GM19043 (cell line): Measurements from ENCODE around the gene TNNT2.

Source experiments
- ATAC-seq: cut with Tn5 transposase; IDR thresholded peaks from one replicate; pipeline ENCODE4 v1.9.1; 2021; ENCODE audit warnings: low read depth; ENCODE audit not compliant: unreplicated experiment

The TNNT2 gene

DNA sequence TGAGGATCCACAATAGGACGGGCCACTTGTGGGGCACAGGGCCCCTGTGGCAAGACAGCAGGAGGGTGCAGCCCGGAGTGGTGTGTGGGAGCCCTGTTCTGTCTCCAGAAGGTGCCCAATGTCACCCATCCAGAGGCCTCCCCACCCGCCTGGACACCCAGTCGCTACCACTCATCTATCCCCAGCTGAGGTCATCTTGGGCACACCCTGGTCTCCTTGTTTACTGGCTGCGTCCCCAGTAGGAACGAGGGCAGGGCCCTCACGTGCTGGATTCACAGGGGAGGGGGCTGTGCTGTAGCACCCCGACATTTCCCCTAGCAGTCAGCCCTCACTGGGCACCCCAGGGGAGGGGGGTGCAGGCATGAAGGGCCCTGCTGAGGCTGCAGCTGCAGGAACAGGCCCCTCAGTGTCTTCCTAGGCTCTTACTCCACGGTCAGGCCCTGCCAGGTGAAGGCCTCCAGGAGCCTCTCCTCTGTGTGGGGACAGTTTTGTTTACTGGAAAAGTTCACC lies 2.3 kb upstream of the TNNT2 start:
- no peak for ATAC-seq

DNA sequence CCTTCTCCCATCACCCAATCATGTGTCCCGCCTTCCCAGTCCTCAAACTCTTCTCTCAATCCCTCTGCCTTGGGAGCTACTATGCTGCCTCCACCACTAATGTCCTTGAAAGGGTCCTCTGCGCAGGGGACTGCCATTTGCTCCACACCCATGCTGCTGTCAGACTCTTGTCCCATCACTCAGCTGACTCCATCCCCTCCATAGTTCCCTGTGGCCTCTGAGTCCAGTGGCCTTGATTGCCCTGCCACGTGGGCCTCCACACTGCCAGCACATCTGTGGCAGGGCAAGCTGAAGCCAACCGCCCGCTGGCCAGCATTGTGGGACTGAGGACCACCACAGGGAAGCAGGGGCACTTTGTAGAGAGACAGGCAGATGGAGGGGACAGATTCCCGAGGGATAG lies 1.3 kb upstream of the TNNT2 start:
- ATAC-seq = no peak

DNA sequence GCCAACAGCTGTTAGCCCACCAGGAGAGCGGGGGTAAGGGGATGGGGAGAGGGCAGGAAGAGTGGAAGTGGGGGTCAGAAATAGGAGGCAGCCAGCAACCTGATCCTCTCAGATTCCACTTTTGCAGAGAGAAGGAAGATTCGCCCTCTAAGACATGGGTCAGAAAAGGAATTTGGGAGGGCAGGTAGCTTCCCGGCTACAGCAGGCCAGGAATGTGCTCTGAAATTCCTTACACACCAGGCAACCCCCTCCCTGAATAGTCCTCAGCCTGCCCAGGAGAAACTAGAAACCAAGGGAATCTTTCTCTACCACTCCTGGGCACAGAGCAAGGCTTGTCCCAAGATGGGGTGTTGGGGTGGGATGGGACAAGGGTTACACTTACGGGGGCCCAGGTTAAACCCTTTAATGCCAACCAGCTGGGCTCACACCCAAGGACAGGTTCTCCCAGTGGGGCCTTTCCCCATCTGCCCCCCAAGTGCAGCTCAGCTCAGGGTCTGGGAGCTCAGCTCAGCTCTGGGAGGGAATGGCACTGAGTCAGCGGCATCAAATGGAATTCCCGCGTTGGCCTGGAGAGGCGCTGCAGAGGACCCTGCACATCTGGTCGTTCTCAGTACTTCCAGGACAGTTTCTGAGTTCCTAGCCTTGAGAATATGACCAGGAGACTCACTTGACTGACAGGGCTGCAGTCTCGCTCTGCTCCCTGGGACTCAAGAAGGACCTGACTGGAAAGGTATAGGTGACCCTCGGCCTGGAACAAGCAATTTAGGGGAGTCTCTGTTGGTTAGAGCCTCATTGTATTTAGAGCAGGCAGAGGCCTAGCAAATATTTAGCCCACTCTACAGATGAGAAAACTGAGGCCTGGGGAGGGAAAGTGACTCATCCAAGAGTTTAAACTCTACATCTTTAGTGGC lies 761 bp downstream of the TNNT2 start:
- no peak for ATAC-seq

DNA sequence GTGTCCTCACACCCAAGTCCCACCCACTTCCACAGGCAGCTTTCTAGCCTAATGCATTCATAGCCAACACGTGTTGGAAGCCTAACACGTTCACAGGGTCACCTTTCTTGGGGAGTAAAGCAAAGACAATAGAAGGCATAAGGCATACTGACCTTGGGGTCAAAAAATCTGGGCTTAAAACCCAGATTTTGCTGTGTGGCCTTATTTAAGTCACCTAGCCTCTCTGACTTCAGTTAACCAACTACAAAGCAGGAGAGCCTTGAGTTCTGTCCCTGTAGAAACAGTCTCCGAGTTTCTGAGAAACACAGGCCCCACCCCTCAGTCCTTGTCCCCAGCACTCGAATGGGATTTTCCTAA lies 1.4 kb downstream of the TNNT2 start:
- no peak for ATAC-seq

DNA sequence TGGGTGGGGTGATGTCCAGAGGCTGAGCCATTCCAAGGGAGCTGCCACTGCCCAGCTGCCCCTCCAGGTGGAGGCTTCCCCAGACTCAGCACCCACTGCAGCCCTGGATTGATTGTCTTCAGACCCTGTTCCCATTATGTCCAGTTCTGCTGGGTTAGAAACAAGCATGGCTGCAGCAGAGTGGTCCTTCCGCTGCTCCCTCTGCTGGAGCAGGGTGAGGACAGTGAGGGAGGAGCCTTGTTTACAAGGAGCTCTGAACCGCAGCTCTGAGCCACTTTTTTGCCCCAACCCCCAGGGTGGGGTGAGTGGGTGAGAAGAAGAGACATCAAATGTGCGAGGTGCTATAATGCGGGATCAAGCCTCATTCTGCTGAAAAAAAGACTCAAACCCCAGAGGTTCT lies 2.3 kb downstream of the TNNT2 start:
- no peak for ATAC-seq

DNA sequence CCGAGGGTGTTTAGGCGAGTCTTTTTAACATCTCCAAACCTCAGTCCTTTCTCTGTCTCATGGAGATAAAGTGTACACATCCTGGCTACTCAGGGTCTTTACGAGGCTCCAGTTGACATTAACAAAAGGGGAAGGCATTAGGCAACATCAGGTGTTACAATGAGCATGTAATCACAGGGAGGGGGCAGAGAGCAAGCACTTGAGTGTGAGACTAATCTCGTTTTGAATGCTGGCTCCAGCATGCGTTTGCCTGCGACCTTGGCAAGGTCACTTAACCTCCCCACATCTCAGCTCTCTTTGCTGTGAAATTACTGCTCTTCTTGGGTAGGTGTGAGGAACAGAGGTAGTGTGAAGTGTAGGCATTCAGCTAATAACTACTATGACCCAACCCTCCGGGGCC lies 3.1 kb downstream of the TNNT2 start:
- no peak for ATAC-seq

DNA sequence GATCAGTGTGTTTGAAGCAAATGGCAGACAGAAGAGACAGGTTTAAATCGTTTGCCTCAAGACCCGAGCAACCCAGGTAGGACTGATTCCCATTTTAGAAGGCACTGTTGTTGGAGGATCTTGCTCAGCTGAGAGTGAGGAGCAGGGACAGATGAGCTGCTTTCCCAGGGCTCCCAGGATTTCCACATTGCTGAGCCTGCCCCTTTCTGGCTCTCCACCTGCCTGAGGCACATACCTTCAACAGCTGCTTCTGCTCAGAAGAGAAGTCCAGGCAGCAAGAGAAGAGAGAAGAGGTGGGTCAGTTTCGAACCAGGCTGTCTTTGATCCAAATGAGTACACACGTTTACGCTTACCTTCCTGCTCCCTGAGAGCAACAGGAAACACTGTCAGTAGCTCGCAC lies 5.7 kb downstream of the TNNT2 start:
- no peak for ATAC-seq

DNA sequence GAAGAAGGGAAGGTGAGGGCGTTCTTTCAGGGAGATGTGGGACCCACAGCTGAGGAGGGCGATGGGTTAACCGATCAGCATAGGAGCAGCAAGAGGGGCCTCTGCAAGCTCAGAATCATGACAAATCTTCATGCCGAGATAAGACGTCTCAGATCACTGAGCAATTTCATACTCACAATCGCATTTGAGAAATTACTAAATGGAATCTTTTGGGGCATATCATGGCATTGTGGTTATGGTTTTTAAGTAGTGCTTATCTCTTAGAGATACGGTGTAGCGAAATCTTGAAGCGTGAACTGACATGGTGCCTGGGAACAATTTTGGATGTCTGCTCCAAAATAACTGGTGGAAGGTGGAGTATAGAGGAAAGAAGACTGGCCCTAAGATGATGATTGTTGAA lies 6.2 kb downstream of the TNNT2 start:
- ATAC-seq = no peak

DNA sequence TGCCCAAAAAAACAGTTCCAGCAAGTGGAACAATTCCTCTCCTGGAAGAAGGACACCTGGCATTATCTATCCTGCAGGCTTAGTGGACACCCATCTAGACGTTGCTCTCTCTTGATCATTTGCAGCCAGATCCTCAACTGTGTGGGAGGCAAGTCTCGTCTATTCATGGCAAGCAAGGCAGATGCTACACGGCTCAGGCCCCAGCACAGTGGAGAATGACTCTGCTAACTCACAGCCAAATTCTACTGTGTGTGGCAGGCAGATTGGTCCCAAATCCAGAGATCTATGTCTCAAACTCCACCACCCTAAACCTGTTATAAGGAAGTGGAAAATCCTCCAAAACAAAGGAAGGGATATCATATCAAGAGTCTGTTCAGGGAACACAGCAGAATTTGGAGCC lies 7.0 kb downstream of the TNNT2 start:
- ATAC-seq = no peak

DNA sequence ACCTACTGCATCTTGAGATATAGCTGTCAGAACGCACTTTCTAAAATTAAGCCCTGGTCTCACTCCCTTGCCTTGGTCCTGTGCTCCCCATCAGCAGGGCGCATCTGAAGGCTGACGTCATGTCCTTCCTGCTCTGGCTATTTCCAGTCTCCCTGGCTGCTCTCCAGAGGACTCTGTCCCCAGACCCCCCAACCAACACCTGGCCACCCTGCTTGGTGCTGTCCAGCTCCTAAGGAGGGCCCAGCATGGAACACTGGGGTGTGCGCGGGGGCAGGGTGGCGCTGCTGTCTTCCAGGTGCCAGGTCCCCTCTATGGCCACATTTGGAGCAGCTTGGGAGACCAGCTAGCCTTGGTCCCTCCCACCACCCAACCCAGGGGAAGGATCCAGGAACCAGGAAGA lies 8.3 kb downstream of the TNNT2 start:
- ATAC-seq = no peak

DNA sequence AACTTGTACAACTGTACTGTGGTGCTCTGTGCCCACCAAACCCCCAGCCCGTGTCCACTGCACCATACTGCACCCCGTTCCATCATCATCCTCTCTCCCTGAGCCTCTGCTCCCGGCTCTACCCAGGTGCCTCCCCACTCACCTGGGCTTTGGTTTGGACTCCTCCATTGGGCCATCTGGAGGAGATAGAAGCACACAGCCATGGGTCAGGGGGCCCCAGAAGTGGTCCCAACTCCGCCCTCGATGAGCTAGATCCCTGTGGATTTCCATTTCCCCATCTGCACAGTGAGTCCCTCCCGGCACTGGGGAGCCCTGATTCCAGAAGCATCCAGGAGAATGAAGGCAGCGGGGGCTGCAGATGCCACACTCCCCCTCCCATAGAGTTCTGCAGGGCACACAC lies 10.8 kb downstream of the TNNT2 start:
- no peak for ATAC-seq

DNA sequence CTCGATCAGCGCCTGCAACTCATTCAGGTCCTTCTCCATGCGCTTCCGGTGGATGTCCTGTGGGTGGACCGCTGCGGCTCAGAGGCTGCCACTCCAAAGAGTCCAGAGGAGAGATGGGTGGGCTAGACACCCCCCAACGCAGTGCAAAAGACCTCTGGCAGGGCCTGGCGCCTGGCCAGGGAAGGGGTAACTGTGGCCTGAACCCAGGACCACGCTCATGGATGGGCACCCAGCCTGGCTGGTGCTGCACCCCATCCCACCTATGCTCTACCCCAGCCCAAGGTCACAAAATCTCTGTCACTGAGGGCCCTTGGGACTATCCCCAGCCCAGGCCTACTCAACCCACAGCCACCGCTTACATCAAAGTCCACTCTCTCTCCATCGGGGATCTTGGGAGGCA lies 12.2 kb downstream of the TNNT2 start:
- ATAC-seq = no peak

DNA sequence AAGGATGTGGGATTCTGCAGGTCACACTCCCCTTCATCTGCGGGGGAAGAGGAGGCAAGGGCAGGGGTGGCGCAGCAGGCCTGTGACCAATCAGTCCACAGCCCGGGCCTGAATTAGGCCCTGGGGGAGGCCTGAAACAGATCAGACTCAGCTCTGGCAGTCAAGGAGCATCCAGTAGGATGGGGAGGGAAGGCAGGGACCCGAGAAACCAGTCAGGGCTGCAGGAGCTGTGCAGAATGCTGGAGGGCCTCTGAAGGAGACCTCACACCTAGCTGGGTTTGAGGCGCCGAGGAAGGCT lies 12.7 kb downstream of the TNNT2 start:
- ATAC-seq = no peak

DNA sequence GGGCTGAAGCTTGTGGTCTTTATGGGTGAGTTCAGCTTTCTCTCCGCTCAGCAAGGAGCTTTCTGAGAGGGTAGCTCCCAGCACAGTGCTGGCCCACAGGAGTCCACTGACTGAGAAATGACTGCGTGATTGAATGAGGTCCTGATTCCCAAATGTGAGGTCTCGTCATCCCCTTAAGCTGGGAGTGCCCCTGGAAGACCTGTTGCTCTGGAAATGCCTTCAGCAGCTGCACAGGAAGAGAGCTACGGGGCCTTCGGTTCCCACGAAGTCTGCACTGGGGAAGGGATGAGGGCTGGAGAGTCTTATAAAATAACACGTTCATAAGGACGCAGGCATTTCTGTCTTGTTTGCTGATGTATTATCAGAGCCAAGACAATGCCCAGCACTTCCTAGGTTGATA lies 14.0 kb downstream of the TNNT2 start:
- no peak for ATAC-seq

DNA sequence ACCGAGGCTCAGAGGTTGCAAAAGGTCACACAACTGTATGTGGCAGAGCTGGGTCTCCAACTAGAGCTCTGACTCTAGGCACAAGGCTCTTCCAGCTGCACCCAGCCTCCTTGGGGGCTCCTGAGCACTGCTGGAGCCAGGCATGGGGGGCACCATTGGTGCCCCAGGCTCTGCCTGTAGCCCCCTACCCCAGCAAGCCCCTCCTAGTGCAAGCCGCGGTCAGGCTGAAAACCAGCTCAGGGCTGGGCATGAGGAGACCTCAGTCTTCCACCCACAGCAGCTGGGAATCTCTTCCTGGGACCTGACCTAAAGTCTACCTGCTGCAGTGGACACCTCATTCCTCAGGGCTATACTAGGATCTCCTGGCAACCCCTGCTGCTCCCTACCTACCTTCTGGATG lies 14.6 kb downstream of the TNNT2 start:
- no peak for ATAC-seq

DNA sequence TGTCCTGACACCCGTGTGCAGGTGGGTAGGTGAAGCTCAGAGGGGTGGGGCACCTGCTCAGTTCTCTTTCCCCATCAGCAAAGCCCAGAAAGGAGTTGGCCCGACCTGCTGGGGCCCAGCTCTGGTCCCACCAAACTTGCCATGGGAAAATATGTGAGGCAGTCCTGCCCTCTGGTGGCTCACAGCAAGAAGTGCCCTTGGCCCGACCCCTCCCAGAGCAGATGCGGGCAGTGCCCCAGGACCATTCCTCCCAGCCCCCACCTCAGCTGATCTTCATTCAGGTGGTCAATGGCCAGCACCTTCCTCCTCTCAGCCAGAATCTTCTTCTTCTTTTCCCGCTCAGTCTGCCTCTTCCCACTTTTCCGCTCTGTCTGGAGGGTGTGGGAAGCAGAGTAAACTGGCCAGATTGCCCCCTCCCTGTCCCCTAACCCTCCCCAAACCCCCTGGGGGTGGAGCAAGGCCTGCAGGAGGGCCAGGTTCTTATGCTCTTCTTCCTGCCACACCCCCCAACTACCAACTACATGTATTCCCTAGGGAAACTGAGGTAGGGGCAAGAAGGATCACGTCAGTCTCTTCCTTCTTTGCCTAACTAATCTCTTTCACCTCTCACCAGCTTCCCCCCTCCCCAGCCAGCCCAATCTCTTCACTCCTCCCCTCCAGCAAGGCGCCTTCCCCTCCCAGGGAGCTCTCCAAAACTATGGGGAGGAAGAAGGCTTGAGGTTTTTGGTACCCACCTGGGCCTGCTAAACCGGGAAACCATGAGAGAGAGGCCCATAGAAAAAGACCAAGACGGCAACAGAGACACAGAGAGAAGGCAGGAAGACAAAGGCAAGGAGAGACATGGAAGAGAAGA lies 15.6 kb downstream of the TNNT2 start:
- no peak for ATAC-seq

DNA sequence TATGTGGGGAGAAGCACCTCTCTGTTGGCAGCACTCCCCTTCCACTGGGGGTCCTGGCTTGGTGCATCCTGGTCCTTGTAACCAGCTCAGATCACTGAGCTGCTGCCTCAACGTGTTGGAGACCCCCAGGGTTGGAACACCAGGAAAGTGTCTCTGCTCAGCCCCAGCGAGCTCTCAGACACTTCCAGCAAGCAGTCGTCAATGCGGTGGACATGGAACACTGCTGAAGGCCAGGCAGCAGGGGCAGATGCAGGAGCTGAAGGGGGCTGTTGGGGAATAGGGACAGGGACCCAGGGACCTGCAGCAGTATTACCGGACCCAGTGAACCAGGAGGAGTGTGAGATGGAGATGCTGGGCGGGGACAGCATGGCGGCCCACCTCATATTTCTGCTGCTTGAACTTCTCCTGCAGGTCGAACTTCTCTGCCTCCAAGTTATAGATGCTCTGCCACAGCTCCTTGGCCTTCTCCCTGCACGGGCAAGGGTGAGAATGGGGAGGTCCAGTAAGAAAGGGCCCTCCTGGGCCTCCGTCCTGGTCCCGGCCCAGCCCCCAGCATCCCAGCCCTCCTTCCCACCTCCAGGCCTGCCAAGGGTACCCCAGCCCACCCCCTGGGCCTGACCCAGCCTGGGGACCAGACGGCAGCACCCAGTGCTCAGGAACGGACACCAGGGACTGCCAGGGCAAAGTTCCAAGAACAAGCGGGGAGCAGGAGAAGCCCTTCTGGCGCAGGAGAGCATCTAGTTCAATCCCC lies 16.4 kb downstream of the TNNT2 start:
- ATAC-seq = no peak

DNA sequence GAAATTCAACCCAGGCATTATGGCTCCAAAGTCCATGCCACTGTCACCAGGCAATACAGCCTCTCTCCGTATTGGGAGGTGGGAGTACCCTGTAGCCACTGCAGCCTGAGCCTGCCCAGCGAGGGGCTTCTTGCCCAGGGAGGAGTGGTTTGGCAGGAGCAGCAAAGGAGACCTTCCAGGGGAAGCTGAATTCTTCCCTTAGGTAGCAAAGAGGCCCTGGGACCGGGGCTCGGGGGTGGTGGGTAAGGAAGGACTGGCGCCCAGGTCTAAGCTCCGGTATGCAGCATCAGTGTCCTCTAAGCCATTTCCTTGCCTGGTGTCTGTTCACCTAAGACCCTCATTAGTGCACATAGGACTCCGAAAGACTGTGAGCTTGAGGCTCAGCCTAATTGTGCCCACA lies 17.0 kb downstream of the TNNT2 start:
- no peak for ATAC-seq

DNA sequence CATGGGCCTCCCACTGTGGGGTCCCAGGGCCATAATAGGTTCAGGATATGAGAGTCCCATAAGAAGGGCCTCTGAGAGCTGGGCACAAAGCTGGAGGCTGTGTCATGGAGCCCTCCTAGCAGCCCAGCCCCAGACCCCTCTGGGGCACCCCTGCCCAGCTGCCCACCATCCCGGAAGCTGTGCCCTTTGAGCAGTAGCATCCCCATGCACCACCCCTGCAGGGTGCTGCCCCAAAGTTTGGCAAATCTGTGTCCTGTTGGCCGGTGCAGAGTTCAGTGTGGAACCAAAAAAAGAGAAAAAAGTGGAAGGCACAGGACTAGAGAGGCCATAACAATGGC lies 17.6 kb downstream of the TNNT2 start:
- no peak for ATAC-seq

DNA sequence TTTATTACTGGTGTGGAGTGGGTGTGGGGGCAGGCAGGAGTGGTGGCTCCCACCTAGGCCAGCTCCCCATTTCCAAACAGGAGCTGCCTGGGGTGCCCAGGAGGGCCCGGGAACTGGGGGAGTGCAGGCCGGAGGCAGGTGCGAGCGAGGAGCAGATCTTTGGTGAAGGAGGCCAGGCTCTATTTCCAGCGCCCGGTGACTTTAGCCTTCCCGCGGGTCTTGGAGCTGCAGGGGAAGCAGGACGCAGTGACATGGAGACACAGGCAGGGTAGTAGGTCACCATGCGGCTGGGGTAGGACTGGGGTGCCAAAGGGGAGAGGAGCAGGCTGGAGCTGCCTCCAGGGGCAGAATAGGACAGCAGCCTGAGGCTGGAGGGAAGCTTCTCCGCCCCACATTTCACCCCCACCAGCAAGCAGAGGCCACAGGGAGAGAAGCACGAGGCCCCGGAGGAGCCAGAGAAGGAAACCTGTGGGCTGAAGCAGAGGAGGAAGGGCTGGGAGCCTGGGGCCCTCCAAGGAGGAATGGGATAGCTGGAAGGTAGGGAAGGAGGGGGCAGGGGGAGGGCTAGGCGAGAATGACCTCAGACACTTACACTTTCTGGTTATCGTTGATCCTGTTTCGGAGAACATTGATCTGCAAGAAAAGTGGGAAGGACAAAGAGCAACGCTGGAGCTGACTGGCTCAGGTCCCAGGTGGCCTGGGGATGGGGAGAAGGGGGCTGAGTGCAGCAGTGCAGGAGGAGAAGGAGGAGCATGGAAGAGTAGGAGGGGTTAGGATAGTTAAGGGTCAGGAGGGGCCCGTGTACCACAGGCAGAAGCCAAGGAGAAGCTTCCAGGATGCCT lies 18.2 kb downstream of the TNNT2 start:
- no peak for ATAC-seq
